VCaP (cell line): Measurements from ENCODE around the gene PDE4D.
"Not testable (repeated sequence)": the region's sequence is repeated elsewhere in the genome, so short reads cannot be mapped to it uniquely, and the experiment has no call there.

Source experiments
- H3K27ac ChIP-seq: fragments of 450-650 bp; 2 replicates; pipeline ENCODE4 v1.5.1; 2017
- CTCF ChIP-seq: fragments of 450-650 bp; conservative IDR thresholded peaks from 2 replicates; pipeline ENCODE4 v1.5.1; 2017; ENCODE audit warnings: mild to moderate bottlenecking, moderate library complexity

PDE4D gene

GRCh38 chr5:59684388-59685190 is 208.9 kb downstream of the PDE4D start:
- no peak overlapping the region for H3K27ac ChIP-seq
- TF ChIP-seq CTCF, result no peak

GRCh38 chr5:59683311-59683710 is 210.2 kb downstream of the PDE4D start:
- no peak for TF ChIP-seq CTCF
- no peak overlapping the region for H3K27ac ChIP-seq

GRCh38 chr5:59682542-59682941 is 211.0 kb downstream of the PDE4D start:
- no peak for TF ChIP-seq CTCF
- H3K27ac ChIP-seq, result no peak overlapping the region

DNA sequence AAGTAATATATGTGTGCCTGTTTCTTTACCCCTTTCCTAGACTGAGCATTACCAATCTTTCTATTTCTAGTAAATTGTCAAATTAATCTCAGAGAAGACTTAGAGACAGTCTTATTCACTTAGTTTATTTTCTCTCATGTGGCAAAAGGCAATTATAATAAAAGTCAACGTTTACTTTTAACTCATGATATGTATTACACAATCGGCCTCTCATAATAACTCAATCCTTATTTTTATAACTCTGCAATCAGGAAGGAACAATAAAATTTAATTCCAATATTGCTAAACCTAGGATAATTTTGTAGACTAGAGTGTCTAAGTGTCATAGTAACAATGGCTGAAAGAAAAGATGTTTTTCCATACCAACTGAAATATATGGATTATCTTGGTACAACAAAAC is 214.6 kb downstream of the PDE4D start:
- H3K27ac ChIP-seq, result peak overlapping the region; percentile 0; the same call in 1 of the 2 replicates
- no peak for TF ChIP-seq CTCF

DNA sequence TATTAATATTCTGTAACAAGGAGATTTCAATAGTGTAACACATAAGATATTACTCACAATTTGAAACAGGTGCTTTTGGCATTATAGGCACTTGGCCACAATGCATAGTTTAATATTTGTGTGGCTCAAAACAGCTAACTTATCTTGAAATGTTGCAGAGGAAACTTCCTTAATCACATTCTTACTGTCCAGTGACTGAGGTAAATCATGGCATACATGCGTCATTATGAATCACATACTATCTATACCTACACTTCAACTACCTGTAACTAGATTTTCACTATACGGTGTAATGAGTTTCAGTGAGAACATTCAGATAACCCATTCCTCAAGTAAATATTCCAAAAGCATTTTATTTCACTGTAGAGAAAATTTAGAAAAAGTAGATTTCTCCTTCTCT is 218.8 kb downstream of the PDE4D start:
- H3K27ac ChIP-seq, result no peak overlapping the region
- no peak for TF ChIP-seq CTCF

DNA sequence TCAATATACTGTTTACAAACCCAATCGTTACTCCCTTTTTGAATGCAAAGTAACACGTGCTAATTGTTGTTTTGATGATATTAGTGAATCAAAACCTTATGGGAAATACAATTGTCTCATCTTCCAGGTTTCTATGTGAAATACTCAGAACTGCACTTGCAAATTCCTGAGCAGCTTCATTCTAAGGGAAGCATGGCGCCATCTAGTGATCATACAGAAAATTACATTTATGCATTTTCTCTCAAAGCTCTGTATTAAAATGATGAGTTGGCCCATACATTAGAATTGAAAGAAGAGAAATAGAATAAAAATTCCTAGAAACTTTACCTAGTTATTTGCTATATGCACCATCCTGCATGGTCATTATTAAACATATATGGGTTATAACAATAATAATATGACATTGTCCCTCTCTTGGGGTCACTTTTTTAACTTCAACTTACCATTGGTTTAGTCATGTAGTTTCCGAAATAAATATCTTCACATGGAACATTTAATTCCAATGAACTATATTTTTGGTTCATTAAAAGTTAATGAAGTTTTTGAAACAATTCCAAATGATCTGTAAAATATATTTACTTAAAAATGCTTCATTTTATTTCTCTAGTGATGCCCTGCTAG is 220.0 kb downstream of the PDE4D start:
- no peak overlapping the region for H3K27ac ChIP-seq
- TF ChIP-seq CTCF, result peak; percentile 98

- 0 out of 2 replicates have a peak, but pooled peaks have one; percentile 16 for TF ChIP-seq CTCF
- H3K27ac ChIP-seq, result no peak overlapping the region
These were observed 227.0 kb downstream of the PDE4D start for GRCh38 chr5:59666440-59667068.

GRCh38 chr5:59665832-59666203 is 227.7 kb downstream of the PDE4D start:
- H3K27ac ChIP-seq, result not testable (repeated sequence)
